Astrocyte (in vitro differentiated cells and primary cell): ENCODE data around the gene CADM1. TPM values are rescaled to one million over a fixed set of nuclear protein-coding genes. Genes with fewer than 3 reads are reported as not detected.

ENCODE experiments used
- DNase-seq: peaks from one replicate; pipeline ENCODE4 v3.0.0-alpha.2; 2010; ENCODE audit warnings: low read depth
- FAIRE-seq: peaks from 2 replicates; lab custom pipeline; 2011; peaks lifted over from hg19 to GRCh38; lab: Jason Lieb, UNC
- H2AFZ ChIP-seq: 2 replicates; pipeline ENCODE4 v1.6.0; 2012; ENCODE audit warnings: low read depth, low read length, inconsistent platforms
- H3K27ac ChIP-seq: 2 replicates; pipeline ENCODE4 v1.5.1; 2011; ENCODE audit warnings: low read depth, low read length, inconsistent platforms
- H3K27me3 ChIP-seq: 2 replicates; pipeline ENCODE4 v1.6.0; 2011; ENCODE audit warnings: low read length, inconsistent platforms; ENCODE audit not compliant: insufficient read depth
- H3K36me3 ChIP-seq: 2 replicates; pipeline ENCODE4 v1.5.1; 2011; ENCODE audit warnings: low read length, inconsistent platforms; ENCODE audit not compliant: insufficient read depth
- H3K4me1 ChIP-seq: 2 replicates; pipeline ENCODE4 v1.5.1; 2011; ENCODE audit warnings: low read length, inconsistent platforms; ENCODE audit not compliant: insufficient read depth
- H3K4me2 ChIP-seq: 2 replicates; pipeline ENCODE4 v1.6.0; 2012; ENCODE audit warnings: low read length, inconsistent platforms
- H3K4me3 ChIP-seq: 2 replicates; pipeline ENCODE4 v1.5.1; 2011; ENCODE audit warnings: low read depth, mild to moderate bottlenecking, low read length, inconsistent platforms; ENCODE audit not compliant: insufficient read depth
- H3K79me2 ChIP-seq: 2 replicates; pipeline ENCODE4 v1.6.0; 2012; ENCODE audit warnings: mild to moderate bottlenecking, low read length, inconsistent platforms; ENCODE audit not compliant: insufficient read depth
- H3K9ac ChIP-seq: 2 replicates; pipeline ENCODE4 v1.6.0; 2012; ENCODE audit warnings: mild to moderate bottlenecking, low read length, inconsistent platforms
- H3K9me3 ChIP-seq: 2 replicates; pipeline ENCODE4 v1.5.1; 2012; ENCODE audit warnings: low read depth, mild to moderate bottlenecking, low read length, inconsistent platforms; ENCODE audit not compliant: insufficient read depth
- H4K20me1 ChIP-seq: 2 replicates; pipeline ENCODE4 v1.6.0; 2012; ENCODE audit warnings: low read length, inconsistent platforms; ENCODE audit not compliant: insufficient read depth
- H3K27ac Mint-ChIP-seq: one replicate; pipeline ENCODE4 v1.8.0; 2021; ENCODE audit warnings: mild to moderate bottlenecking, mixed read lengths; ENCODE audit not compliant: unreplicated experiment
- H3K27me3 Mint-ChIP-seq: one replicate; pipeline ENCODE4 v1.8.0; 2021; ENCODE audit warnings: low read depth, mixed read lengths; ENCODE audit not compliant: unreplicated experiment
- H3K36me3 Mint-ChIP-seq: one replicate; pipeline ENCODE4 v1.8.0; 2021; ENCODE audit warnings: low read depth, mixed read lengths; ENCODE audit not compliant: unreplicated experiment
- H3K4me1 Mint-ChIP-seq: one replicate; pipeline ENCODE4 v1.8.0; 2021; ENCODE audit warnings: low read depth, mixed read lengths; ENCODE audit not compliant: unreplicated experiment
- H3K4me3 Mint-ChIP-seq: one replicate; pipeline ENCODE4 v1.8.0; 2021; ENCODE audit warnings: mild to moderate bottlenecking, moderate library complexity, mixed read lengths; ENCODE audit not compliant: unreplicated experiment
- H3K9me3 Mint-ChIP-seq: one replicate; pipeline ENCODE4 v1.8.0; 2021; ENCODE audit warnings: mild to moderate bottlenecking, mixed read lengths; ENCODE audit not compliant: unreplicated experiment
- CTCF ChIP-seq: IDR thresholded peaks from 2 replicates; pipeline ENCODE4 v1.5.1; 2011; ENCODE audit warnings: low read depth, mild to moderate bottlenecking, inconsistent platforms, low read length, moderate library complexity; ENCODE audit not compliant: insufficient read depth
- EZH2 ChIP-seq: IDR thresholded peaks from 2 replicates; pipeline ENCODE4 v1.6.1; 2012; ENCODE audit warnings: mild to moderate bottlenecking, low read length, inconsistent platforms; ENCODE audit not compliant: insufficient read depth
- total RNA-seq: library from RNA; stranded (reverse); gene quantifications from 2 replicates; pipeline ENCODE4 v1.2.1, GENCODE V29; 2021

Gene CADM1
- total RNA-seq, 1 donor from 2014 or later, result 414 TPM

GRCh38 chr11:115384236-115384635, 120.0 kb downstream of the CADM1 start:
- Histone ChIP-seq H3K27ac (no peak overlapping the region), H3K9ac (no peak overlapping the region), H3K36me3 (no peaks in the 10 kb centered on the region), H3K4me3 (no peak overlapping the region), H3K4me1 (no peaks in the 10 kb centered on the region), H3K9me3 (no peaks in the 10 kb centered on the region), H3K4me2 (peak overlapping the region; percentile 5), H3K27me3 (no peaks in the 10 kb centered on the region), H2AFZ (no peak overlapping the region), H4K20me1 (peaks cover 6% of the 10 kb centered on the region), H3K79me2 (peaks cover 10% of the 10 kb centered on the region)
- Mint-ChIP-seq H3K27ac (peak overlapping the region; percentile 3), H3K4me1 (peaks cover 60% of the 10 kb centered on the region), H3K27me3 (no peaks in the 10 kb centered on the region), H3K9me3 (no peaks in the 10 kb centered on the region), H3K4me3 (no peak overlapping the region), H3K36me3 (no peaks in the 10 kb centered on the region)
- DNase-seq, result peak; percentile 51
- TF ChIP-seq CTCF (no peak), EZH2 (no peak)
- no peak for FAIRE-seq

GRCh38 chr11:115383431-115383830, 120.8 kb downstream of the CADM1 start:
- Histone ChIP-seq H3K4me1 (no peaks in the 10 kb centered on the region), H3K9me3 (no peaks in the 10 kb centered on the region), H3K27me3 (no peaks in the 10 kb centered on the region), H3K27ac (no peak overlapping the region), H2AFZ (no peak overlapping the region), H3K4me2 (no peak overlapping the region), H3K79me2 (peaks cover 11% of the 10 kb centered on the region), H3K36me3 (no peaks in the 10 kb centered on the region), H3K9ac (no peak overlapping the region), H3K4me3 (no peak overlapping the region), H4K20me1 (peaks cover 6% of the 10 kb centered on the region)
- TF ChIP-seq CTCF, result no peak
- no peak for TF ChIP-seq EZH2
- FAIRE-seq (no peak), DNase-seq (peak; percentile 69)
- peak overlapping the region; percentile 36 for H3K27ac Mint-ChIP-seq
- peaks cover 61% of the 10 kb centered on the region for H3K4me1 Mint-ChIP-seq
- no peaks in the 10 kb centered on the region for H3K36me3 Mint-ChIP-seq
- peak overlapping the region; percentile 11 for H3K4me3 Mint-ChIP-seq
- H3K9me3 Mint-ChIP-seq, result no peaks in the 10 kb centered on the region
- H3K27me3 Mint-ChIP-seq, result no peaks in the 10 kb centered on the region

GRCh38 chr11:115379528-115379927, 124.7 kb downstream of the CADM1 start:
- Histone ChIP-seq H3K4me3 (no peak overlapping the region), H3K4me1 (no peaks in the 10 kb centered on the region), H3K27ac (no peak overlapping the region), H3K27me3 (no peaks in the 10 kb centered on the region), H3K36me3 (peaks cover 4% of the 10 kb centered on the region), H4K20me1 (peaks cover 5% of the 10 kb centered on the region), H3K9ac (no peak overlapping the region), H3K4me2 (no peak overlapping the region), H3K79me2 (peaks cover 8% of the 10 kb centered on the region), H3K9me3 (no peaks in the 10 kb centered on the region), H2AFZ (no peak overlapping the region)
- Mint-ChIP-seq H3K9me3 (no peaks in the 10 kb centered on the region), H3K27ac (no peak overlapping the region), H3K4me3 (no peak overlapping the region), H3K36me3 (peaks cover 2% of the 10 kb centered on the region), H3K27me3 (no peaks in the 10 kb centered on the region), H3K4me1 (peaks cover 52% of the 10 kb centered on the region)
- DNase-seq (no peak), FAIRE-seq (no peak)
- TF ChIP-seq CTCF (no peak), EZH2 (no peak)
